Thymus (tissue), 11 donors: ENCODE data around the gene EEFSEC. TPM values are rescaled to one million over a fixed set of nuclear protein-coding genes. Genes with fewer than 3 reads are reported as not detected.
A peak's percentile ranks its signal among the peaks of the same experiment; 100 is the strongest.

Experiments used
- DNase-seq, 9 donors: peaks; one replicate each; pipeline ENCODE4 v3.0.0-alpha.2; 2013; ENCODE audit warnings: low spot score in 9 of 9, low read depth in 6 of 9, missing footprints in 1 of 9
- H3K27ac ChIP-seq, 2 donors: one replicate each; pipeline ENCODE4 v1.5.1; 2013; ENCODE audit warnings: control low read depth in 1 of 2, low read depth in 1 of 2, low read length in 1 of 2, mild to moderate bottlenecking in 1 of 2, moderate library complexity in 1 of 2
- H3K27me3 ChIP-seq, 2 donors: one replicate each; pipeline ENCODE4 v1.5.1; 2013; ENCODE audit warnings: low read length in 1 of 2; ENCODE audit not compliant: control insufficient read depth in 2 of 2, insufficient read depth in 1 of 2
- H3K36me3 ChIP-seq, 2 donors: one replicate each; pipeline ENCODE4 v1.5.1; 2013; ENCODE audit warnings: low read length in 1 of 2, mild to moderate bottlenecking in 1 of 2, moderate library complexity in 1 of 2; ENCODE audit not compliant: control insufficient read depth in 2 of 2, insufficient read depth in 2 of 2
- H3K4me1 ChIP-seq, 2 donors: one replicate each; pipeline ENCODE4 v1.5.1; 2013; ENCODE audit warnings: low read length in 2 of 2; ENCODE audit not compliant: control insufficient read depth in 2 of 2, insufficient read depth in 2 of 2
- H3K4me3 ChIP-seq, 2 donors: one replicate each; pipeline ENCODE4 v1.5.1; 2013; ENCODE audit warnings: low read length in 2 of 2, control low read depth in 1 of 2, mild to moderate bottlenecking in 1 of 2
- H3K9me3 ChIP-seq, 2 donors: one replicate each; pipeline ENCODE4 v1.5.1; 2013; ENCODE audit warnings: low read length in 1 of 2, mild to moderate bottlenecking in 1 of 2; ENCODE audit not compliant: control insufficient read depth in 2 of 2, insufficient read depth in 1 of 2
- WGBS: extraction: QIAGEN DNeasy Blood & Tissue Kit; methylation state at CpG from one replicate; pipeline ENCODE4 v1.1.7; 2013; 5-methylcytosine and 5-hydroxymethylcytosine counted together
- polyA plus RNA-seq: library from polyadenylated mRNA; stranded (reverse); fragments of 200-250 nt; gene quantifications from one replicate; pipeline ENCODE4 v1.2.3, GENCODE V29; 2013
- total RNA-seq: library from RNA; stranded (reverse); fragments of 120-200 nt; gene quantifications from one replicate; pipeline ENCODE4 v1.2.4, GENCODE V29; 2013
- donor health status: healthy.

The EEFSEC gene
- total and polyA plus RNA-seq, 2 donors = 6.5 to 13.1 TPM

GRCh38 chr3:128344052-128344735 is 190.9 kb downstream of the EEFSEC start:
- no peak for DNase-seq
- no peaks in the 10 kb centered on the region for H3K9me3 ChIP-seq
- 98% methylated on average over 6 of the region's 6 CpGs for WGBS
- no peak overlapping the region for H3K27ac ChIP-seq
- H3K36me3 ChIP-seq = peaks cover 9 to 25% of the 10 kb centered on the region in 2 donors
- H3K4me1 ChIP-seq = peaks cover 0 to 7% of the 10 kb centered on the region in 2 donors
- H3K4me3 ChIP-seq = no peak overlapping the region
- no peaks in the 10 kb centered on the region for H3K27me3 ChIP-seq

- no peak for DNase-seq
- Histone ChIP-seq H3K36me3 (peaks cover 9 to 25% of the 10 kb centered on the region in 2 donors), H3K9me3 (no peaks in the 10 kb centered on the region), H3K27ac (no peak overlapping the region), H3K27me3 (no peaks in the 10 kb centered on the region), H3K4me1 (peaks cover 0 to 12% of the 10 kb centered on the region in 2 donors), H3K4me3 (no peak overlapping the region)
- WGBS = 99% methylated on average over 4 of the region's 4 CpGs
Measured at GRCh38 chr3:128345196-128345595, 191.9 kb downstream of the EEFSEC start.

GRCh38 chr3:128346562-128346961 is 193.3 kb downstream of the EEFSEC start:
- DNase-seq = no peak
- H3K4me3 ChIP-seq = no peak overlapping the region
- no peaks in the 10 kb centered on the region for H3K9me3 ChIP-seq
- H3K27ac ChIP-seq = no peak overlapping the region
- H3K36me3 ChIP-seq = peaks cover 4 to 25% of the 10 kb centered on the region in 2 donors
- WGBS = 100% methylated on average over 2 of the region's 2 CpGs
- peaks cover 0 to 12% of the 10 kb centered on the region in 2 donors for H3K4me1 ChIP-seq
- H3K27me3 ChIP-seq = no peaks in the 10 kb centered on the region

GRCh38 chr3:128347282-128347681 is 194.0 kb downstream of the EEFSEC start:
- peaks cover 0 to 24% of the 10 kb centered on the region in 2 donors for H3K36me3 ChIP-seq
- H3K27me3 ChIP-seq = no peaks in the 10 kb centered on the region
- no peak overlapping the region for H3K27ac ChIP-seq
- peaks cover 0 to 12% of the 10 kb centered on the region in 2 donors for H3K4me1 ChIP-seq
- H3K4me3 ChIP-seq = no peak overlapping the region
- no peak for DNase-seq
- H3K9me3 ChIP-seq = no peaks in the 10 kb centered on the region

GRCh38 chr3:128348075-128348474 is 194.8 kb downstream of the EEFSEC start:
- no peaks in the 10 kb centered on the region for H3K27me3 ChIP-seq
- no peak overlapping the region for H3K4me3 ChIP-seq
- H3K36me3 ChIP-seq = peaks cover 0 to 19% of the 10 kb centered on the region in 2 donors
- peaks cover 0 to 12% of the 10 kb centered on the region in 2 donors for H3K4me1 ChIP-seq
- H3K9me3 ChIP-seq = no peaks in the 10 kb centered on the region
- DNase-seq = no peak
- WGBS = 88% methylated on average over 4 of the region's 4 CpGs
- no peak overlapping the region for H3K27ac ChIP-seq

- WGBS = 98% methylated on average over 5 of the region's 5 CpGs
- peak in 2 of 9 donors; percentile 18 to 27 for DNase-seq
- Histone ChIP-seq H3K27me3 (no peaks in the 10 kb centered on the region), H3K4me3 (no peak overlapping the region), H3K9me3 (no peaks in the 10 kb centered on the region), H3K4me1 (peaks cover 0 to 12% of the 10 kb centered on the region in 2 donors), H3K36me3 (peaks cover 0 to 11% of the 10 kb centered on the region in 2 donors), H3K27ac (no peak overlapping the region)
Measured at GRCh38 chr3:128348805-128349531, 195.7 kb downstream of the EEFSEC start.

- Histone ChIP-seq H3K27me3 (no peaks in the 10 kb centered on the region), H3K4me1 (peaks cover 0 to 12% of the 10 kb centered on the region in 2 donors), H3K27ac (no peak overlapping the region), H3K36me3 (peaks cover 4 to 11% of the 10 kb centered on the region in 2 donors), H3K9me3 (no peaks in the 10 kb centered on the region), H3K4me3 (no peak overlapping the region)
- no peak for DNase-seq
- 98% methylated on average over 12 of the region's 12 CpGs for WGBS
Measured at GRCh38 chr3:128349963-128350599, 196.8 kb downstream of the EEFSEC start.

GRCh38 chr3:128351546-128351945 is 198.3 kb downstream of the EEFSEC start:
- DNase-seq = no peak
- 98% methylated on average over 7 of the region's 7 CpGs for WGBS

GRCh38 chr3:128352326-128352725 is 199.0 kb downstream of the EEFSEC start:
- Histone ChIP-seq H3K4me1 (peaks cover 0 to 12% of the 10 kb centered on the region in 2 donors), H3K9me3 (no peaks in the 10 kb centered on the region), H3K27me3 (no peaks in the 10 kb centered on the region), H3K36me3 (peaks cover 4 to 11% of the 10 kb centered on the region in 2 donors), H3K27ac (no peak overlapping the region), H3K4me3 (no peak overlapping the region)
- DNase-seq = no peak
- 99% methylated on average over 8 of the region's 8 CpGs for WGBS

More at GRCh38 chr3:128351546-128351945, 198.3 kb downstream of the EEFSEC start:
- Histone ChIP-seq H3K9me3 (no peaks in the 10 kb centered on the region), H3K4me1 (peaks cover 0 to 12% of the 10 kb centered on the region in 2 donors), H3K4me3 (no peak overlapping the region), H3K27me3 (no peaks in the 10 kb centered on the region), H3K36me3 (peaks cover 4 to 11% of the 10 kb centered on the region in 2 donors), H3K27ac (no peak overlapping the region)
